GM21576 (cell line): Measurements from ENCODE around the gene PRKG1.
"Not testable (repeated sequence)": the region's sequence is repeated elsewhere in the genome, so short reads cannot be mapped to it uniquely, and the experiment has no call there.

ENCODE experiments used
- ATAC-seq: cut with Tn5 transposase; IDR thresholded peaks from one replicate; pipeline ENCODE4 v1.9.1; 2021; ENCODE audit warnings: mild to moderate bottlenecking, moderate library complexity; ENCODE audit not compliant: unreplicated experiment

PRKG1 gene

GRCh38 chr10:51367694-51368093, 293.4 kb downstream of the PRKG1 start:
- ATAC-seq = no peak

- no peak for ATAC-seq
These were observed 294.7 kb downstream of the PRKG1 start for GRCh38 chr10:51368943-51369342.

- ATAC-seq = no peak
These were observed 295.6 kb downstream of the PRKG1 start for GRCh38 chr10:51369903-51370302.

GRCh38 chr10:51371743-51372142, 297.5 kb downstream of the PRKG1 start:
- ATAC-seq = no peak

- no peak for ATAC-seq
These were observed 301.5 kb downstream of the PRKG1 start for GRCh38 chr10:51375790-51376189.

GRCh38 chr10:51377070-51377931, 303.0 kb downstream of the PRKG1 start:
- ATAC-seq = no peak

- ATAC-seq = no peak
These were observed 303.8 kb downstream of the PRKG1 start for GRCh38 chr10:51377932-51378599.

GRCh38 chr10:51382181-51382580, 307.9 kb downstream of the PRKG1 start:
- no peak for ATAC-seq

- no peak for ATAC-seq
These were observed 310.7 kb downstream of the PRKG1 start for GRCh38 chr10:51384971-51385370.

- ATAC-seq = no peak
These were observed 312.1 kb downstream of the PRKG1 start for GRCh38 chr10:51386248-51386885.

- peak; percentile 92 for ATAC-seq
These were observed 315.4 kb downstream of the PRKG1 start for GRCh38 chr10:51389415-51390321.

GRCh38 chr10:51393006-51393405, 318.7 kb downstream of the PRKG1 start:
- not testable (repeated sequence) for ATAC-seq

GRCh38 chr10:51394039-51394438, 319.8 kb downstream of the PRKG1 start:
- ATAC-seq = no peak

- ATAC-seq = no peak
These were observed 323.0 kb downstream of the PRKG1 start for GRCh38 chr10:51397244-51397643.

- ATAC-seq = no peak
These were observed 323.4 kb downstream of the PRKG1 start for GRCh38 chr10:51397695-51398094.

- no peak for ATAC-seq
These were observed 325.6 kb downstream of the PRKG1 start for GRCh38 chr10:51399840-51400239.

GRCh38 chr10:51400392-51401096, 326.3 kb downstream of the PRKG1 start:
- ATAC-seq = no peak

- no peak for ATAC-seq
These were observed 329.2 kb downstream of the PRKG1 start for GRCh38 chr10:51403521-51403920.

- no peak for ATAC-seq
These were observed 331.5 kb downstream of the PRKG1 start for GRCh38 chr10:51405580-51406351.
